Ishikawa (cell line): ENCODE measurements around the gene WDR64.

Experiments
- CEBPB ChIP-seq: IDR thresholded peaks from 2 replicates; pipeline ENCODE4 v1.6.1; 2012
- CREB1 ChIP-seq: IDR thresholded peaks from 2 replicates; pipeline ENCODE4 v1.6.1; 2012; ENCODE audit warnings: low read depth
- EP300 ChIP-seq: IDR thresholded peaks from 2 replicates; pipeline ENCODE4 v1.6.1; 2012; ENCODE audit warnings: borderline replicate concordance
- FOXM1 ChIP-seq: IDR thresholded peaks from 2 replicates; pipeline ENCODE4 v1.6.1; 2012; ENCODE audit warnings: low read depth, borderline replicate concordance
- NFIC ChIP-seq: IDR thresholded peaks from 2 replicates; pipeline ENCODE4 v1.6.1; 2012
- RAD21 ChIP-seq: IDR thresholded peaks from 2 replicates; pipeline ENCODE4 v1.6.1; 2012; ENCODE audit warnings: low read depth
- TCF12 ChIP-seq: IDR thresholded peaks from 2 replicates; pipeline ENCODE4 v1.6.1; 2012; ENCODE audit warnings: low read depth
- TEAD4 ChIP-seq: IDR thresholded peaks from 2 replicates; pipeline ENCODE4 v1.6.1; 2012
- USF1 ChIP-seq: IDR thresholded peaks from 2 replicates; pipeline ENCODE4 v1.6.1; 2012
- YY1 ChIP-seq: IDR thresholded peaks from 2 replicates; pipeline ENCODE4 v1.6.1; 2012; ENCODE audit warnings: low read depth
- ZBTB7A ChIP-seq: IDR thresholded peaks from 2 replicates; pipeline ENCODE4 v1.6.1; 2012; ENCODE audit warnings: low read depth
- TF ChIP-seq, protein P1 (sequence below): IDR thresholded peaks from 2 replicates; pipeline ENCODE4 v1.6.1; 2012
- TF ChIP-seq, protein P2 (sequence below): IDR thresholded peaks from 2 replicates; pipeline ENCODE4 v1.6.1; 2012; ENCODE audit warnings: low read depth, mild to moderate bottlenecking

GRCh38 chr1:241847540-241847795 lies 195.4 kb downstream of the WDR64 start:
- TF ChIP-seq FOXM1 (no peak), USF1 (no peak), CREB1 (no peak), EP300 (no peak), RAD21 (no peak), TEAD4 (no peak), ZBTB7A (no peak), NFIC (no peak), TCF12 (no peak), CEBPB (no peak), YY1 (no peak)
- TF ChIP-seq, protein P1, sequence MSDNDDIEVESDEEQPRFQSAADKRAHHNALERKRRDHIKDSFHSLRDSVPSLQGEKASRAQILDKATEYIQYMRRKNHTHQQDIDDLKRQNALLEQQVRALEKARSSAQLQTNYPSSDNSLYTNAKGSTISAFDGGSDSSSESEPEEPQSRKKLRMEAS = no peak
- TF ChIP-seq, protein P2, sequence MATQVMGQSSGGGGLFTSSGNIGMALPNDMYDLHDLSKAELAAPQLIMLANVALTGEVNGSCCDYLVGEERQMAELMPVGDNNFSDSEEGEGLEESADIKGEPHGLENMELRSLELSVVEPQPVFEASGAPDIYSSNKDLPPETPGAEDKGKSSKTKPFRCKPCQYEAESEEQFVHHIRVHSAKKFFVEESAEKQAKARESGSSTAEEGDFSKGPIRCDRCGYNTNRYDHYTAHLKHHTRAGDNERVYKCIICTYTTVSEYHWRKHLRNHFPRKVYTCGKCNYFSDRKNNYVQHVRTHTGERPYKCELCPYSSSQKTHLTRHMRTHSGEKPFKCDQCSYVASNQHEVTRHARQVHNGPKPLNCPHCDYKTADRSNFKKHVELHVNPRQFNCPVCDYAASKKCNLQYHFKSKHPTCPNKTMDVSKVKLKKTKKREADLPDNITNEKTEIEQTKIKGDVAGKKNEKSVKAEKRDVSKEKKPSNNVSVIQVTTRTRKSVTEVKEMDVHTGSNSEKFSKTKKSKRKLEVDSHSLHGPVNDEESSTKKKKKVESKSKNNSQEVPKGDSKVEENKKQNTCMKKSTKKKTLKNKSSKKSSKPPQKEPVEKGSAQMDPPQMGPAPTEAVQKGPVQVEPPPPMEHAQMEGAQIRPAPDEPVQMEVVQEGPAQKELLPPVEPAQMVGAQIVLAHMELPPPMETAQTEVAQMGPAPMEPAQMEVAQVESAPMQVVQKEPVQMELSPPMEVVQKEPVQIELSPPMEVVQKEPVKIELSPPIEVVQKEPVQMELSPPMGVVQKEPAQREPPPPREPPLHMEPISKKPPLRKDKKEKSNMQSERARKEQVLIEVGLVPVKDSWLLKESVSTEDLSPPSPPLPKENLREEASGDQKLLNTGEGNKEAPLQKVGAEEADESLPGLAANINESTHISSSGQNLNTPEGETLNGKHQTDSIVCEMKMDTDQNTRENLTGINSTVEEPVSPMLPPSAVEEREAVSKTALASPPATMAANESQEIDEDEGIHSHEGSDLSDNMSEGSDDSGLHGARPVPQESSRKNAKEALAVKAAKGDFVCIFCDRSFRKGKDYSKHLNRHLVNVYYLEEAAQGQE = no peak
